ENCODE results near the gene CAMTA1.

DNA sequence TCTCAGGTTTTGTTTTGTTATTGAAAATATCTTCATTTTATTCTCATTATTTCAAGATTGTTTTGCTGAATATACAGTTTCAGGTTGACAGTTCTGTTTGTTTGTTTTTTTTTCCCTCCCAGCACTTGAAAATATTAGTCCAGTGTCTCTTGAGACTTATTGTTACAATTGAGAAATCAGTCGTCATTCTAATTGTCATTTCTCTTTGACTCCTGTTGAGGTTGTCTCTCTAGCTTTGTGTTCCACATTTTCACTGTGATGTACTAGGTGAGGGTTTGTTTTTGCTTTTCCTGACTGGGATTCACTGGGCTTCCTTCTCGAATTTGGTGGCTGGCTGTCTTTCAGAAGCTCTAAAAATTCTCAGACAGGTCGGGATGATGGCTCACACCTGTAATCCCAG lies 542.6 kb downstream of the CAMTA1 start:
- TF ChIP-seq, protein P1, sequence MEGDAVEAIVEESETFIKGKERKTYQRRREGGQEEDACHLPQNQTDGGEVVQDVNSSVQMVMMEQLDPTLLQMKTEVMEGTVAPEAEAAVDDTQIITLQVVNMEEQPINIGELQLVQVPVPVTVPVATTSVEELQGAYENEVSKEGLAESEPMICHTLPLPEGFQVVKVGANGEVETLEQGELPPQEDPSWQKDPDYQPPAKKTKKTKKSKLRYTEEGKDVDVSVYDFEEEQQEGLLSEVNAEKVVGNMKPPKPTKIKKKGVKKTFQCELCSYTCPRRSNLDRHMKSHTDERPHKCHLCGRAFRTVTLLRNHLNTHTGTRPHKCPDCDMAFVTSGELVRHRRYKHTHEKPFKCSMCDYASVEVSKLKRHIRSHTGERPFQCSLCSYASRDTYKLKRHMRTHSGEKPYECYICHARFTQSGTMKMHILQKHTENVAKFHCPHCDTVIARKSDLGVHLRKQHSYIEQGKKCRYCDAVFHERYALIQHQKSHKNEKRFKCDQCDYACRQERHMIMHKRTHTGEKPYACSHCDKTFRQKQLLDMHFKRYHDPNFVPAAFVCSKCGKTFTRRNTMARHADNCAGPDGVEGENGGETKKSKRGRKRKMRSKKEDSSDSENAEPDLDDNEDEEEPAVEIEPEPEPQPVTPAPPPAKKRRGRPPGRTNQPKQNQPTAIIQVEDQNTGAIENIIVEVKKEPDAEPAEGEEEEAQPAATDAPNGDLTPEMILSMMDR (IDR thresholded peaks at IDR 0.05) = no peak
- no peak for TF ChIP-seq POLR2AphosphoS5 (IDR thresholded peaks at IDR 0.05)
- no peak for TF ChIP-seq POLR2A (IDR thresholded peaks at IDR 0.05)

Measured in prostate gland (tissue), 2 donors.